SU-DHL-6 (cell line): Measurements from ENCODE around the gene C10orf120.

ENCODE experiments used
- EZH2phosphoT487 ChIP-seq: fragments of 200-600 bp; sonication (generic), shearing (Covaris generic); conservative IDR thresholded peaks from 2 replicates; pipeline ENCODE4 v1.6.1; 2018; ENCODE audit warnings: mild to moderate bottlenecking, antibody characterized with exemption, low read length, moderate library complexity, mixed read lengths
- TF ChIP-seq, protein P1 (sequence below): fragments of 200-600 bp; sonication (generic); IDR thresholded peaks from one replicate; pipeline ENCODE4 v1.5.1; 2017; ENCODE audit warnings: antibody characterized with exemption, mild to moderate bottlenecking, low read length, moderate library complexity; ENCODE audit not compliant: insufficient read depth, poor library complexity, severe bottlenecking

DNA sequence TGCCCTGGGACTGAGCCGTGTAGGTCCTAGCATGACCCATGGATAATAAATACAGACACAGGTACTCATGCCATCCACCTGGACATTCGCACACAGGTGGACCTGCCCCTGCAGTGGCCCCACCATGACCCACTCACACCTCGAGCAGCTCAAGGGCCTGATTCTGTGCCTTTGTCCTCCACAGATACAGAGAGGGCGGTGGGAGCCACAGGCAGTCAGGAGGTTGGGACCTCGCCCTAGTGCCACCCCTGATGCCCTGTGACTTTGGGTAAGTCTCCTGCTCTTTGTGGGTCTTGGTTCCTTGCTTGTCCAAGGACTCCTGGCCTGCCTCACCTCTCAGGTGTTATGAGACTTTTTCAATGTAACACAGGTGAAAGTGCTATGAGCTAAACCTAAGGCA lies 42.9 kb downstream of the C10orf120 start:
- TF ChIP-seq, protein P1, sequence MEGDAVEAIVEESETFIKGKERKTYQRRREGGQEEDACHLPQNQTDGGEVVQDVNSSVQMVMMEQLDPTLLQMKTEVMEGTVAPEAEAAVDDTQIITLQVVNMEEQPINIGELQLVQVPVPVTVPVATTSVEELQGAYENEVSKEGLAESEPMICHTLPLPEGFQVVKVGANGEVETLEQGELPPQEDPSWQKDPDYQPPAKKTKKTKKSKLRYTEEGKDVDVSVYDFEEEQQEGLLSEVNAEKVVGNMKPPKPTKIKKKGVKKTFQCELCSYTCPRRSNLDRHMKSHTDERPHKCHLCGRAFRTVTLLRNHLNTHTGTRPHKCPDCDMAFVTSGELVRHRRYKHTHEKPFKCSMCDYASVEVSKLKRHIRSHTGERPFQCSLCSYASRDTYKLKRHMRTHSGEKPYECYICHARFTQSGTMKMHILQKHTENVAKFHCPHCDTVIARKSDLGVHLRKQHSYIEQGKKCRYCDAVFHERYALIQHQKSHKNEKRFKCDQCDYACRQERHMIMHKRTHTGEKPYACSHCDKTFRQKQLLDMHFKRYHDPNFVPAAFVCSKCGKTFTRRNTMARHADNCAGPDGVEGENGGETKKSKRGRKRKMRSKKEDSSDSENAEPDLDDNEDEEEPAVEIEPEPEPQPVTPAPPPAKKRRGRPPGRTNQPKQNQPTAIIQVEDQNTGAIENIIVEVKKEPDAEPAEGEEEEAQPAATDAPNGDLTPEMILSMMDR, result no peak
- TF ChIP-seq EZH2phosphoT487, result no peak
